HG02943 (cell line): Measurements from ENCODE around the gene PLAGL2.
"Not testable (repeated sequence)": the region's sequence is repeated elsewhere in the genome, so short reads cannot be mapped to it uniquely, and the experiment has no call there.

Source experiments
- ATAC-seq: cut with Tn5 transposase; IDR thresholded peaks from one replicate; pipeline ENCODE4 v1.9.1; 2021; ENCODE audit warnings: mild to moderate bottlenecking, low read depth, moderate library complexity; ENCODE audit not compliant: unreplicated experiment

The PLAGL2 gene, protein sequence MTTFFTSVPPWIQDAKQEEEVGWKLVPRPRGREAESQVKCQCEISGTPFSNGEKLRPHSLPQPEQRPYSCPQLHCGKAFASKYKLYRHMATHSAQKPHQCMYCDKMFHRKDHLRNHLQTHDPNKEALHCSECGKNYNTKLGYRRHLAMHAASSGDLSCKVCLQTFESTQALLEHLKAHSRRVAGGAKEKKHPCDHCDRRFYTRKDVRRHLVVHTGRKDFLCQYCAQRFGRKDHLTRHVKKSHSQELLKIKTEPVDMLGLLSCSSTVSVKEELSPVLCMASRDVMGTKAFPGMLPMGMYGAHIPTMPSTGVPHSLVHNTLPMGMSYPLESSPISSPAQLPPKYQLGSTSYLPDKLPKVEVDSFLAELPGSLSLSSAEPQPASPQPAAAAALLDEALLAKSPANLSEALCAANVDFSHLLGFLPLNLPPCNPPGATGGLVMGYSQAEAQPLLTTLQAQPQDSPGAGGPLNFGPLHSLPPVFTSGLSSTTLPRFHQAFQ

GRCh38 chr20:32207626-32208498, at the start of gene PLAGL2, which contains the start of gene POFUT1:
TSS of gene PLAGL2 (minus strand) at chr20:32207743. CDS start at chr20:32202178, 5,565 bp downstream.
TSS of gene POFUT1 (plus strand) at chr20:32207880. CDS start at chr20:32207942, 62 bp downstream.
- peak; percentile 78 for ATAC-seq

DNA sequence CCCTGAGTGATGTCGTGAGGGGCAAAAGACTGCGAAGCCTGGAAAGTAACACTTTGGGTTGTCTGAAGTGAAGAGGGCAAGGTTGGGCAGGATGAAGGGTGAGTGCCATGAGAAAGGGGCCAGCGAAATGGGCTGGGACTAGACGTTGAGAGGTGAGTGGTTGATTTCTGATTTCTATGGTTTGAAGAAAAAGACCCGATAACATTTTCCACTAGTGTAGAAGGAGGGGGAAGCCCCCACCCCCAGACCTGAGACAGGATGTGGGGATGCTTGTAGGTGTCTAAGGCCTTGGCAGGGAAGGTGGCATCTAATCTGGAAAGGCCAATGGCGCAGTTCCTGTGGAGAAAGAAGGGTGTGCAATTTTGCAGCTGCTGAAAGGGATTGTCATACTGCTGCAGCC, 44.6 kb upstream of the PLAGL2 start:
- ATAC-seq: no peak

GRCh38 chr20:32251470-32251869, 43.9 kb upstream of the PLAGL2 start:
- no peak for ATAC-seq

- no peak for ATAC-seq
These were observed 41.6 kb upstream of the PLAGL2 start for GRCh38 chr20:32249030-32249738.

GRCh38 chr20:32248043-32248442, 40.5 kb upstream of the PLAGL2 start:
- ATAC-seq: no peak

GRCh38 chr20:32246208-32246607, 38.7 kb upstream of the PLAGL2 start:
- ATAC-seq: not testable (repeated sequence)

GRCh38 chr20:32244959-32245358, 37.4 kb upstream of the PLAGL2 start:
- ATAC-seq: no peak

GRCh38 chr20:32244150-32244823, 36.7 kb upstream of the PLAGL2 start:
- ATAC-seq: no peak

GRCh38 chr20:32241807-32242206, 34.3 kb upstream of the PLAGL2 start:
- ATAC-seq: no peak

DNA sequence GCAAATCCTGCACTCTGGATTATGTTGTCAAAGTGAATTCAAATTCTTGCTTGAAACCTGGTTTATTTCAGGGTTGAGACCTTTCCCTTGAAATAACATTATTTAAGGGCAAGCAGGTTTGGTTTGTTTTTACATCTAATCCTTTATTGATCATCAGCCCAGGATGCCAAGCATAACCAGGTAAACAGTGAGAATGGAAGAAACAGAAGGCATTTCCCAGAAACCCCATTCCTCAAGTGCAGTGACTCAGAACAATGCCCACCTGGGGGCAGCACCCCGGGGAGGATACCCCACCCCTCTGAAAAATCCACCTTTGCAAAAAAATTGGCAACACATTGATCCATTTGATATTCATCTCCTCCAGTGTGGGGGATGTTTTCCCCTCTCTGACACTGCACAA, 32.7 kb upstream of the PLAGL2 start:
- ATAC-seq: no peak

- no peak for ATAC-seq
These were observed 31.2 kb upstream of the PLAGL2 start for GRCh38 chr20:32238483-32239425.

DNA sequence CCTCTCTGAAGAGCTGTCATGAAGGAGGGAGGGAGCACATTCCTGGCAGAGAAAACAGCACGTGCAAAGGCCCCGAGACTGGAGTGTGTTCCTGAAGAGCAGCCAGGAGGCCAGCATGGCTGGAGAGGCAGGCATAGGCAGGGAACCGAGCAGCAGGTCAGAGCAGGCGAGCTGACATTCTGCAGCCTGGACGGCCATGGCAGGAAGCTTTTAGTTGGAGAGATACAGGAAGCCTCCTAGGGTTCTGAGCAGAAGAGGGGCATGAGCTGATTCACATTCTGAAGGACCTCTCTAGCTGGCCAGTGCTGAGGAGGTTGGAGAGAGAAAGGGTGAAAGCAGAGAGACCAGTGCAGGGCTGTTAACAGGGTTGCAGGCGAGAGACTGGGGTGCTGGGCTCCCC, 29.9 kb upstream of the PLAGL2 start:
- ATAC-seq: no peak

GRCh38 chr20:32236819-32237218, 29.3 kb upstream of the PLAGL2 start:
- no peak for ATAC-seq

- ATAC-seq: no peak
These were observed 28.5 kb upstream of the PLAGL2 start for GRCh38 chr20:32236048-32236533.

DNA sequence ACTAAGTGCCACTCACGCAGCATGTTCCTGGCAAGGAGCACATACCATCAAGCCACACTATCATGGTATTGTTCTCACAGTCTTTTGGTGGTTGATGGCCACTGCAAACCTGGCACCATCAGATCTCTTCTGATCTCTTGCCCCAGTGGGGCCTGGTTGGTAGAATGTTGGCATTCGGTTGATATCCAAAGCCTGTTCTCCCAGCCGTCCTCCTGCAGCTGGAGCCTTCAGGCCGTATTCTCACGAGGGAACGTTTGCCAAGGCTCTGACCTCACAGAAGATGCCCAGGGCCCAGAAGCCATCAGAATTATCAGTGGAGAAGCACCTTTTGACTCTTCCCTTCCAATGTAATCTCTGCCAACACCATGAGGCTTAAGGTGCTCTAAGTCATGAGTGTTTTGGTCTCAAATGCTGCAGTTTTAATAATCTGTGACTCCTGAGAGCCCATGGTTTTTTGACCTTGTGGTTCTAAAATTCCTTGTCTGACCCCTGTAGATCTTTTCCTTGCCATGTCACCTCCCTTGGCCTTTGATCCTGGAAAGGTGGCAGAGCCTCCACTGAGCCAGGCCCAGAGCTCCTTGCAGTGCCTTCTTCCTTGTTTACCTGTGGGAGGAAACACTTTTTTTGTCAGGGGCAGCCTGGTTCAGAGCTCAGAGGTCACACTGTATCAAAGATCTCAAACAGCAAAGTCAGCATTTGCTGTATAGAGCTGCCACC, 27.9 kb upstream of the PLAGL2 start:
- no peak for ATAC-seq

DNA sequence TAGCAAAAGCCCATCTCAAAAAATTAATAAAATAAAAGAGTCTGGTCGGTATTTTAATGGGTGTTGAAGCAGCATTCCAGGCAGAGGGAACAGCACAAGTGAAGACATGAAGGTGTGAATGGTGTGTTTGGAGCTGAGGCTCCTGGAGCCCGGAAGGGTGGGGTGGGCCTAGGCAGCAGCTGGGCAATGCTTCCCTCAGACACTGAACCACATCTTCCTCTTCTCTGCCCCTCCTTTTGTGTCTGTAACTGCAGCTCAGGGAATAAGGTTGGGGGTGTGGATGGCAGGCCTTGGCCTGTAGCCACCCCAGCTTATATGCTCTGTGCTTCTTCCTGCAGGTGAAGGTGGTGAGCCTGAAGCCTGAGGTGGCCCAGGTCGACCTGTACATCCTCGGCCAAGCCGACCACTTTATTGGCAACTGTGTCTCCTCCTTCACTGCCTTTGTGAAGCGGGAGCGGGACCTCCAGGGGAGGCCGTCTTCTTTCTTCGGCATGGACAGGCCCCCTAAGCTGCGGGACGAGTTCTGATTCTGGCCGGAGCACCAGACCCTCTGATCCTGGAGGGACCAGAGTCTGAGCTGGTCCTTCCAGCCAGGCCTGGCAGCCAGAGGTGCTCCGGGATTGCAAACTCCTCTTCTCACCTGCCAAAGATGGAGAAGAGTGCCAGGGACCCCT, 26.7 kb upstream of the PLAGL2 start:
- no peak for ATAC-seq

DNA sequence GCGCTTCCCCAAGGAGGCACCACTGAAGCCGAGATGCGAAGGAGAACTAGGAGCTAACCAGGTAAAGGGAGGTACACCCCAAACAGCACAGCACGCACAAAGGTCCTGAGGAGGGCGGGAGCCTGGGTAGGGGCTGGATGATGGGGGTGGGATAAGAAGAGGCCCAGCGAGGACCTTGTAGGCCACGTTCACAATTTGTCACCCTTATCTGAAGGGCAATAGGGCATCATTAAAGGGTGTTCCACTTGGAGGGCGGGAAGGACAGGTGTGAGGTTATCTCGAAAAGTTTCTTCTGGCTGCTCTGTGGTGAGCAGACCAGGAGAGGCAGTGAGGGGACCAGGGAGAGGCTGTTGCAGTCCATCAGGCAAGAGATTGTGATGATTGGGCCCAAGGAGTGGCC, 25.7 kb upstream of the PLAGL2 start:
- no peak for ATAC-seq
